Neural cell (in vitro differentiated cells): ENCODE results near the gene PTPRA. TPM values are rescaled to one million over a fixed set of nuclear protein-coding genes. Genes with fewer than 3 reads are reported as not detected.
"Not testable (repeated sequence)": the region's sequence is repeated elsewhere in the genome, so short reads cannot be mapped to it uniquely, and the experiment has no call there.

Source experiments
- H2AFZ ChIP-seq: fragments of 200-600, 300-800 bp; sonication (generic), shearing (Covaris generic); 2 replicates; pipeline ENCODE4 v1.6.0; 2014; ENCODE audit warnings: low read depth, mild to moderate bottlenecking, antibody characterized with exemption, low read length, moderate library complexity
- H3F3A ChIP-seq: fragments of 200-600 bp; shearing (Covaris generic); 2 replicates; pipeline ENCODE4 v1.6.1; 2016; ENCODE audit warnings: mild to moderate bottlenecking, moderate library complexity, mixed read lengths, antibody characterized with exemption, low read length; ENCODE audit not compliant: insufficient read depth, poor library complexity, severe bottlenecking
- H3K27ac ChIP-seq: fragments of 200-600, 300-800 bp; sonication (generic), shearing (Covaris generic); 2 replicates; pipeline ENCODE4 v1.5.1; 2014; ENCODE audit warnings: mild to moderate bottlenecking, low read length, moderate library complexity
- H3K27me3 ChIP-seq: fragments of 300-800, 200-600 bp; sonication (generic), shearing (Covaris generic); 2 replicates; pipeline ENCODE4 v1.6.0; 2014; ENCODE audit warnings: mild to moderate bottlenecking, low read depth, low read length, moderate library complexity; ENCODE audit not compliant: insufficient read depth
- H3K36me3 ChIP-seq: fragments of 300-800, 200-600 bp; sonication (generic), shearing (Covaris generic); 2 replicates; pipeline ENCODE4 v1.5.1; 2014; ENCODE audit warnings: mild to moderate bottlenecking, antibody characterized with exemption, low read length, moderate library complexity; ENCODE audit not compliant: insufficient read depth
- H3K4me2 ChIP-seq: fragments of 300-800, 200-600 bp; sonication (generic), shearing (Covaris generic); 2 replicates; pipeline ENCODE4 v1.6.0; 2014; ENCODE audit warnings: mild to moderate bottlenecking, low read length
- H3K4me3 ChIP-seq: fragments of 300-800, 200-600 bp; sonication (generic), shearing (Covaris generic); 2 replicates; pipeline ENCODE4 v1.5.1; 2014; ENCODE audit warnings: mild to moderate bottlenecking, low read length, moderate library complexity
- H3K79me2 ChIP-seq: fragments of 200-600 bp; shearing (Covaris generic); replicated peaks from 2 replicates; pipeline ENCODE4 v1.6.0; 2014; ENCODE audit warnings: mild to moderate bottlenecking, low read length, moderate library complexity; ENCODE audit not compliant: insufficient read depth
- H3K9ac ChIP-seq: fragments of 300-800, 200-600 bp; sonication (generic), shearing (Covaris generic); 2 replicates; pipeline ENCODE4 v1.6.1; 2016; ENCODE audit warnings: mild to moderate bottlenecking, low read length, mixed read lengths
- H3K9me2 ChIP-seq: fragments of 200-600 bp; shearing (Covaris generic); 2 replicates; pipeline ENCODE4 v1.6.1; 2016; ENCODE audit warnings: mild to moderate bottlenecking, low read length, mixed read lengths; ENCODE audit not compliant: insufficient read depth
- H3K9me3 ChIP-seq: fragments of 200-600, 300-800 bp; sonication (generic), shearing (Covaris generic); 2 replicates; pipeline ENCODE4 v1.6.1; 2016; ENCODE audit warnings: mild to moderate bottlenecking, mixed run types, low read length, moderate library complexity, mixed read lengths
- H4K20me1 ChIP-seq: fragments of 200-600 bp; shearing (Covaris generic); 2 replicates; pipeline ENCODE4 v1.6.1; 2016; ENCODE audit warnings: mild to moderate bottlenecking, mixed run types; ENCODE audit not compliant: insufficient read depth
- CTCF ChIP-seq: fragments of 450-650 bp; IDR thresholded peaks from 2 replicates; pipeline ENCODE4 v1.5.1; 2014; ENCODE audit warnings: antibody characterized with exemption, mild to moderate bottlenecking, moderate library complexity; ENCODE audit not compliant: poor library complexity, severe bottlenecking
- EP300 ChIP-seq: fragments of 450-650 bp; conservative IDR thresholded peaks from 2 replicates; pipeline ENCODE4 v1.6.1; 2014; ENCODE audit warnings: antibody characterized with exemption, mild to moderate bottlenecking, moderate library complexity; ENCODE audit not compliant: poor library complexity, severe bottlenecking
- EZH2 ChIP-seq: fragments of 200-600, 300-800 bp; shearing (Covaris generic), sonication (generic); IDR thresholded peaks from 2 replicates; pipeline ENCODE4 v1.6.1; 2014; ENCODE audit warnings: antibody characterized with exemption, low read length, borderline replicate concordance, mild to moderate bottlenecking; ENCODE audit not compliant: insufficient read depth, poor library complexity, severe bottlenecking
- MXI1 ChIP-seq: fragments of 450-650 bp; conservative IDR thresholded peaks from 2 replicates; pipeline ENCODE4 v1.6.1; 2014; ENCODE audit warnings: antibody characterized with exemption, mild to moderate bottlenecking; ENCODE audit not compliant: poor library complexity, severe bottlenecking
- POLR2AphosphoS5 ChIP-seq: IDR thresholded peaks from 2 replicates; pipeline ENCODE4 v1.6.1; 2012
- RAD21 ChIP-seq: fragments of 450-650 bp; conservative IDR thresholded peaks from 2 replicates; pipeline ENCODE4 v1.6.1; 2014; ENCODE audit warnings: antibody characterized with exemption, mild to moderate bottlenecking, moderate library complexity
- REST ChIP-seq: IDR thresholded peaks from 2 replicates; pipeline ENCODE4 v1.6.1; 2012; ENCODE audit warnings: borderline replicate concordance
- SMC3 ChIP-seq: fragments of 450-650 bp; conservative IDR thresholded peaks from 2 replicates; pipeline ENCODE4 v1.6.1; 2014; ENCODE audit warnings: antibody characterized with exemption, mild to moderate bottlenecking, moderate library complexity; ENCODE audit not compliant: poor library complexity
- TAF1 ChIP-seq: IDR thresholded peaks from 2 replicates; pipeline ENCODE4 v1.6.1; 2012; ENCODE audit warnings: low read depth
- polyA plus RNA-seq: library from polyadenylated mRNA; depleted of rRNA; stranded (reverse); fragments of >200 nt; gene quantifications from 2 replicates; pipeline ENCODE4 v1.2.3, GENCODE V29; 2014

The PTPRA gene
- polyA plus RNA-seq, 1 donor from 2014 or later = 68.2 TPM

- H3K27me3 ChIP-seq = no peaks in the 10 kb centered on the region
- H3K27ac ChIP-seq = no peak overlapping the region
- TF ChIP-seq RAD21 = no peak
- no peak for TF ChIP-seq REST
- no peak for TF ChIP-seq EZH2
- no peak for TF ChIP-seq CTCF
- TF ChIP-seq EP300 = no peak
- TF ChIP-seq TAF1 = no peak
- TF ChIP-seq SMC3 = no peak
- no peak for TF ChIP-seq MXI1
- TF ChIP-seq POLR2AphosphoS5 = no peak
- no peaks in the 10 kb centered on the region for H4K20me1 ChIP-seq
- H3K36me3 ChIP-seq = peaks cover 8% of the 10 kb centered on the region
- no peaks in the 10 kb centered on the region for H3K9me2 ChIP-seq
- H2AFZ ChIP-seq = no peak overlapping the region
- H3K79me2 ChIP-seq = peaks cover 64% of the 10 kb centered on the region
- no peak overlapping the region for H3K9ac ChIP-seq
- H3F3A ChIP-seq = no peaks in the 10 kb centered on the region
- H3K4me2 ChIP-seq = no peak overlapping the region
- H3K4me3 ChIP-seq = no peak overlapping the region
- no peaks in the 10 kb centered on the region for H3K9me3 ChIP-seq
Observed at GRCh38 chr20:2892376-2892775, 19.1 kb downstream of the PTPRA start.

- H3K36me3 ChIP-seq = peaks cover 8% of the 10 kb centered on the region
- H2AFZ ChIP-seq = no peak overlapping the region
- H3K4me3 ChIP-seq = no peak overlapping the region
- peaks cover 49% of the 10 kb centered on the region for H3K79me2 ChIP-seq
- no peak for TF ChIP-seq CTCF
- no peak for TF ChIP-seq SMC3
- TF ChIP-seq EP300 = no peak
- no peak for TF ChIP-seq EZH2
- no peak for TF ChIP-seq MXI1
- no peak for TF ChIP-seq POLR2AphosphoS5
- TF ChIP-seq RAD21 = no peak
- TF ChIP-seq REST = no peak
- TF ChIP-seq TAF1 = no peak
- no peaks in the 10 kb centered on the region for H4K20me1 ChIP-seq
- no peaks in the 10 kb centered on the region for H3K9me2 ChIP-seq
- H3F3A ChIP-seq = no peaks in the 10 kb centered on the region
- H3K9ac ChIP-seq = no peak overlapping the region
- H3K27me3 ChIP-seq = no peaks in the 10 kb centered on the region
- no peak overlapping the region for H3K27ac ChIP-seq
- no peaks in the 10 kb centered on the region for H3K9me3 ChIP-seq
- H3K4me2 ChIP-seq = no peak overlapping the region
Observed at GRCh38 chr20:2894221-2894620, 20.9 kb downstream of the PTPRA start.

- H3K9me2 ChIP-seq, H3K27me3 ChIP-seq, H3K36me3 ChIP-seq, H3K9ac ChIP-seq, H3K4me3 ChIP-seq, H3K4me2 ChIP-seq, H3K27ac ChIP-seq, H2AFZ ChIP-seq, H3K9me3 ChIP-seq, H4K20me1 ChIP-seq, H3F3A ChIP-seq: not testable (repeated sequence)
- peaks cover 40% of the 10 kb centered on the region for H3K79me2 ChIP-seq
Observed at GRCh38 chr20:2895154-2895553, 21.9 kb downstream of the PTPRA start.
